Measurements from ENCODE around the gene LENG8. TPM values are rescaled to one million over a fixed set of nuclear protein-coding genes. Genes with fewer than 3 reads are reported as not detected.

The LENG8 gene
- total RNA-seq, 2 donors from 2014 or later = 139 to 171 TPM

GRCh38 chr19:54411033-54411432 is 38.0 kb upstream of the LENG8 start:
- H3K27ac ChIP-seq (ENCODE audit: low read depth, low read length) = no peak overlapping the region
- Mint-ChIP-seq H3K4me3 (no peak overlapping the region), H3K36me3 (ENCODE audit: low read depth) (no peaks in the 10 kb centered on the region), H3K9me3 (peaks cover 39% of the 10 kb centered on the region), H3K27ac (no peak overlapping the region), H3K4me1 (peaks cover 2% of the 10 kb centered on the region), H3K27me3 (ENCODE audit: insufficient read depth) (peaks cover 78% of the 10 kb centered on the region)
- H3K36me3 ChIP-seq (ENCODE audit: control insufficient read depth, insufficient read depth, low read length) = no peaks in the 10 kb centered on the region
- H3K4me1 ChIP-seq (ENCODE audit: control insufficient read depth, insufficient read depth, low read length) = no peaks in the 10 kb centered on the region
- H3K4me3 ChIP-seq (ENCODE audit: low read length) = no peak overlapping the region
- H3K9me3 ChIP-seq (ENCODE audit: control insufficient read depth, low read length) = no peaks in the 10 kb centered on the region
- H3K9ac ChIP-seq (ENCODE audit: extremely low read depth, low read length, poor library complexity, severe bottlenecking) = no peak overlapping the region
- DNase-seq = no peak
- H3K27me3 ChIP-seq (ENCODE audit: control insufficient read depth, insufficient read depth, low read length, poor library complexity, severe bottlenecking) = peaks cover 29% of the 10 kb centered on the region
- TF ChIP-seq, protein P1, sequence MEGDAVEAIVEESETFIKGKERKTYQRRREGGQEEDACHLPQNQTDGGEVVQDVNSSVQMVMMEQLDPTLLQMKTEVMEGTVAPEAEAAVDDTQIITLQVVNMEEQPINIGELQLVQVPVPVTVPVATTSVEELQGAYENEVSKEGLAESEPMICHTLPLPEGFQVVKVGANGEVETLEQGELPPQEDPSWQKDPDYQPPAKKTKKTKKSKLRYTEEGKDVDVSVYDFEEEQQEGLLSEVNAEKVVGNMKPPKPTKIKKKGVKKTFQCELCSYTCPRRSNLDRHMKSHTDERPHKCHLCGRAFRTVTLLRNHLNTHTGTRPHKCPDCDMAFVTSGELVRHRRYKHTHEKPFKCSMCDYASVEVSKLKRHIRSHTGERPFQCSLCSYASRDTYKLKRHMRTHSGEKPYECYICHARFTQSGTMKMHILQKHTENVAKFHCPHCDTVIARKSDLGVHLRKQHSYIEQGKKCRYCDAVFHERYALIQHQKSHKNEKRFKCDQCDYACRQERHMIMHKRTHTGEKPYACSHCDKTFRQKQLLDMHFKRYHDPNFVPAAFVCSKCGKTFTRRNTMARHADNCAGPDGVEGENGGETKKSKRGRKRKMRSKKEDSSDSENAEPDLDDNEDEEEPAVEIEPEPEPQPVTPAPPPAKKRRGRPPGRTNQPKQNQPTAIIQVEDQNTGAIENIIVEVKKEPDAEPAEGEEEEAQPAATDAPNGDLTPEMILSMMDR (conservative IDR thresholded peaks at IDR 0.05) = no peak

- H3K4me1 Mint-ChIP-seq = peaks cover 2% of the 10 kb centered on the region
- no peaks in the 10 kb centered on the region for H3K36me3 Mint-ChIP-seq (ENCODE audit: low read depth)
- Histone ChIP-seq H3K27ac (ENCODE audit: low read depth, low read length) (no peak overlapping the region), H3K9ac (ENCODE audit: extremely low read depth, low read length, poor library complexity, severe bottlenecking) (no peak overlapping the region), H3K27me3 (ENCODE audit: control insufficient read depth, insufficient read depth, low read length, poor library complexity, severe bottlenecking) (peaks cover 47% of the 10 kb centered on the region), H3K36me3 (ENCODE audit: control insufficient read depth, insufficient read depth, low read length) (no peaks in the 10 kb centered on the region), H3K9me3 (ENCODE audit: control insufficient read depth, low read length) (no peaks in the 10 kb centered on the region), H3K4me3 (ENCODE audit: low read length) (no peak overlapping the region), H3K4me1 (ENCODE audit: control insufficient read depth, insufficient read depth, low read length) (no peaks in the 10 kb centered on the region)
- H3K9me3 Mint-ChIP-seq = peaks cover 25% of the 10 kb centered on the region
- no peak overlapping the region for H3K27ac Mint-ChIP-seq
- peaks cover 87% of the 10 kb centered on the region for H3K27me3 Mint-ChIP-seq (ENCODE audit: insufficient read depth)
- DNase-seq = no peak
- no peak overlapping the region for H3K4me3 Mint-ChIP-seq
- TF ChIP-seq, protein P1 (conservative IDR thresholded peaks at IDR 0.05) = no peak
- WGBS, 2 experiments (ENCODE audit: insufficient coverage in 1 of 2, insufficient read length in 1 of 2) = 76 to 78% methylated on average over 3 of the region's 4 CpGs
Measured at GRCh38 chr19:54412877-54413276, 36.1 kb upstream of the LENG8 start.

DNA sequence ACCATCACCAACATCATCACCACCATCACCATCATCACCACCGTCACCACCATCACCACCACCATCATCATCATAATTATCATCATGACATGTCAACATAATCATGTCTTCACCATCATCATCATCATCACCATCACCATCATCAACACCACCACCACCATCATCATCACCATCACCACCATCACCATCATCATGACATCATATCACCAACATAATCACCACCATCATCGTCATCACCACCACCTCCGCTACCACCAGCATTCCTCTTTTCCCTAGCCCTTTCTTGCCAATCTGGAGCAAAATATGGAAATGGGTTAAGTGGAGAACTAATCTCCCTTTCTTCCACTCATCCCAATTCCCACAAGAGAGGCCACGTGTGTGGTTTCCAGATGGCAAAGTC is 34.8 kb upstream of the LENG8 start:
- Histone ChIP-seq H3K4me1 (ENCODE audit: control insufficient read depth, insufficient read depth, low read length) (no peaks in the 10 kb centered on the region), H3K27ac (ENCODE audit: low read depth, low read length) (no peak overlapping the region), H3K9ac (ENCODE audit: extremely low read depth, low read length, poor library complexity, severe bottlenecking) (no peak overlapping the region), H3K9me3 (ENCODE audit: control insufficient read depth, low read length) (no peaks in the 10 kb centered on the region), H3K4me3 (ENCODE audit: low read length) (no peak overlapping the region), H3K27me3 (ENCODE audit: control insufficient read depth, insufficient read depth, low read length, poor library complexity, severe bottlenecking) (peaks cover 51% of the 10 kb centered on the region), H3K36me3 (ENCODE audit: control insufficient read depth, insufficient read depth, low read length) (no peaks in the 10 kb centered on the region)
- Mint-ChIP-seq H3K4me1 (peaks cover 6% of the 10 kb centered on the region), H3K4me3 (no peak overlapping the region), H3K27ac (no peak overlapping the region), H3K9me3 (peaks cover 15% of the 10 kb centered on the region), H3K27me3 (ENCODE audit: insufficient read depth) (peaks cover 89% of the 10 kb centered on the region), H3K36me3 (ENCODE audit: low read depth) (no peaks in the 10 kb centered on the region)
- 90 to 100% methylated on average over 2 to 4 of the region's 4 CpGs for WGBS, 2 experiments (ENCODE audit: insufficient coverage in 1 of 2, insufficient read length in 1 of 2)
- TF ChIP-seq, protein P1 (conservative IDR thresholded peaks at IDR 0.05) = no peak
- no peak for DNase-seq
